T-helper 2 cell (primary cell): Measurements from ENCODE around the gene OR9Q1.
"Not testable (repeated sequence)": the region's sequence is repeated elsewhere in the genome, so short reads cannot be mapped to it uniquely, and the experiment has no call there.

Source experiments
- DNase-seq, 5 experiments: peaks; one replicate each; pipeline versions ENCODE4 v3.0.0 to v3.0.0-alpha.2; 2012 to 2022
- total RNA-seq, 2 donors: gene quantifications; one replicate each; lab custom pipeline; 2026; lab: John Stamatoyannopoulos, UW

The OR9Q1 gene, protein sequence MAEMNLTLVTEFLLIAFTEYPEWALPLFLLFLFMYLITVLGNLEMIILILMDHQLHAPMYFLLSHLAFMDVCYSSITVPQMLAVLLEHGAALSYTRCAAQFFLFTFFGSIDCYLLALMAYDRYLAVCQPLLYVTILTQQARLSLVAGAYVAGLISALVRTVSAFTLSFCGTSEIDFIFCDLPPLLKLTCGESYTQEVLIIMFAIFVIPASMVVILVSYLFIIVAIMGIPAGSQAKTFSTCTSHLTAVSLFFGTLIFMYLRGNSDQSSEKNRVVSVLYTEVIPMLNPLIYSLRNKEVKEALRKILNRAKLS
- total RNA-seq, result 0 reads per million in 2 donors

DNA sequence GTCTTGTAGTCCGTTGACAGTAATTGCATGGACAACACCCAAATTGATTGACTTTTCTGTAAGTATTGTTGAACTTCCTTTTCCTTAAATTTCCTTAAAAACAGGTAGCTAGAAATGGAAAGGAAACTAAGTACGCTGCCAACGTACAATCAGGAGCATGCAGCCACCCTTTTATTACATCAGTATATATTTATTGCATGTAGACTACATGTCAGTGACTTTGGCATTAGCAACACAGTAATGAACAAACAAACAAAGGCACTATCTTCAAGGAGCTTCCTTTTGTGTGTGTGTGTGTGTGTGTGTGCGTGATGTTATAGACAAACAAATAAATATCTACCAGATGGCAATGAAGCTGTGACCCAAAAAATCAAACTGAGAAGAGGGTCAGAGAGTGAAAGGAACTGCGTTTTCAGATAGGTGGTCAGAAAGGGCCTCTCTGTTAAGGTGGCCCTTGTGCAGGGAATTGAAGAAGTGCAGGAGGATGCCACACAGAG, at the start of gene OR9Q1:
TSS of gene OR9Q1 (plus strand) at position 447 of the 497 bp plus-strand sequence. CDS start 155,564 bp downstream, outside the sequence.
- no peak for DNase-seq

DNA sequence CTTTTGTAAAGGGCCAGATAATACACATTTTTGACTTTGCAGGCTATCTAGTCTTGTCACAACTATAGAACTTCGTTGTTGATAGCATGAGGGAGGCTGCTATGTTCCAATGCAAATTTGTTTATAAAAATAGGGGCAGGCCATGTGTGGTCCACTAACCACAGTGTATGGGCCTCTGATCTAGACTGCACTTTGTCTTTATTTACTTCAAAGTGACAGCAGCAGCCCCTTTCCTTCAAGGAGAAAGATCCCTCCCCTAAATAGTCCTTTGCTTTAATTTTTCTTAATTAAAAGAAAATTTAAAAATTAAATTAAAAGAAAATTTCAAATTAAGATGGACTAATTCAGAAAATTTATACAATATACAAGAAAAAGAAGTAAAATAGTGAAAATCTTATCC, 49.5 kb upstream of the OR9Q1 start:
- no peak for DNase-seq

DNA sequence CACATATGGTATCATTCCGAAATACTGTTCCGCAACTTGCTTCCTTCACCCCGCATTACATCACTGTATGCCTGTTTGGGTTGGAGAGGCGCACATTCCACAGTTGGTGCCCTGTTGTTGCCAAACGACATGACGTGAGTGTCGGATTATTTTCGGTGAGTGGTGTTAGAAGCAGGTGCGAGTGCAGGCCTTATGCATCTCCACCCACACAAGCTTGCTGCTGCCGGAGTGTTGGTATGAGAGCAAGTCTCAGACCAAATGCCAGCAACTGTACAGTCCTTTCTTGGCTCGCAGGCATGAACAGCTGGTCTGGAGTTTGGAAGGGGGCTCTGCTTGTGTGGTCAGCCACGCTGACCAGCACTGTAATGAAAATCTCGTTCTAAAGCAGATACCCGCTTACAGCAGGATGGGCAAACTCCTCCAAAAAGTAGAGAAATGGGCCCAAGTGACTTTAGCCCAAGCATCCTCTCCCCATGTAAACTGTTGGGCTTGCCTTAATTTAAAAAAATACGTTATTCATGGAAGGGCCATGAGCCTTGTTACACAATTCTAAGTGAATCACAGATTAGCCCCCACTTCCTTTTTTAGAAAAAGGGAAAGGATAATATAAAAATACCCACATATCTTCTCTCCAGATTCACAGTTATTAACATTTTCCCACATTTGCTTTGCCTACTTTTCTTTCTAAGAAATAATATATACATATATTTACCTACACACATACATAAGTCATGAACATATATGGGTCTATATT, 48.7 kb upstream of the OR9Q1 start:
- DNase-seq, result no peak

DNA sequence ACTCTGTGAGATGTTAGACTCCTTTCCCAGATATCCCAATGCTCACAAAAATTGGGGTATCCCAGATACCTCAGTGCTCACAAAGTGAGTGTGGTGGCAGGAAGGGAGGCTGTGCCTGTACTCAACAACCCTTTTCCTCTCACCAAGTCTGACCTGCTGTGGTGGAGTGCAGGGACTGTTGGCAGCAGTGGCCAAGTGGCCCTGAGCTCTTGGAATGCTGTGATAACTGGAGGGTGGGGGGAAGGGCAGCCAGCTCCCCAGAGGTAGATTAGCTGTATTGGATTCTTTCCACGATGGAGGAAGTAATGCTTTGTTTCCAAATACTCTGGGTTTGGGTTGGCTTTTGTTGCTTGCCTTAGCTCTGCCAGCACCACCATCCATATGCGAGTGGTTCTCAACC, 46.0 kb upstream of the OR9Q1 start:
- DNase-seq, result no peak

DNA sequence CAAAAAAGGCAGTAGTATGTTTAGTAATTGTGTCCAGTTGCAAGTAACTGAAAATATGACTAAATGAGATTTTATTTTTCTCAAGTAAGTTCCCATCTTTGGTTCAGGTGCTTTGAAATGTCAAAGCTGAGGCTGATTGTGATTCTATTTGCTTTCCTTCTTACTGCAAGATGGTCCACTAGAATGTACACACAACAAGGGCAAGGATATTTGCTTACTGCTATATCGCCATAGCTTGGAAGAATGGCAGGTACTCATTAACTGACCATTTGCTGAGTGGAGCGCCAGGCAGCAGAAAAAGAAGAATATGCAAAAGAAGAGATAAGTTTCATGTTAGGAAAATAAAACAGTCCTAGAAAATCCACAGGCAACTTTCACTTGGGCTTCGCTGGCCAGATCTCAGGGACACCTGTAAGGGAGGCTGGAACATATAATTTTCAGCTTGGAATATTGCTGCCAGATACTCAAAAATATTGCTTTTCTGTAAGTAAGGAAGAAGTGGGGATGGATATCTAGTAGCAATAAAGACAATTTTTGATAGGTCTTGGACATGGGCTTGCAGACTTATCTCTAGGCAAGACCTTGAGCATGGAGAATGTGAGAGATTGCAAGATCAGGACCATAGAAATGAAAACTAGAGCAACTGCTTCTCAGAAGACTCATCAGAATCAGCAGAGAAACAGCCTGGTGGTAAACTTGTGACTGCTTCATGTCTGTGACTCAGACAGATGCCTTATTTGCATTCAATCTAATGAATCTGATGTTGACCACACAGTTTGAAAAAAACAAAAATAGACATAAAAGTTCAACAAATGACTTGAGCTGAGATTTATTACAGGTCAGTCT, 44.8 kb upstream of the OR9Q1 start:
- DNase-seq, result no peak

DNA sequence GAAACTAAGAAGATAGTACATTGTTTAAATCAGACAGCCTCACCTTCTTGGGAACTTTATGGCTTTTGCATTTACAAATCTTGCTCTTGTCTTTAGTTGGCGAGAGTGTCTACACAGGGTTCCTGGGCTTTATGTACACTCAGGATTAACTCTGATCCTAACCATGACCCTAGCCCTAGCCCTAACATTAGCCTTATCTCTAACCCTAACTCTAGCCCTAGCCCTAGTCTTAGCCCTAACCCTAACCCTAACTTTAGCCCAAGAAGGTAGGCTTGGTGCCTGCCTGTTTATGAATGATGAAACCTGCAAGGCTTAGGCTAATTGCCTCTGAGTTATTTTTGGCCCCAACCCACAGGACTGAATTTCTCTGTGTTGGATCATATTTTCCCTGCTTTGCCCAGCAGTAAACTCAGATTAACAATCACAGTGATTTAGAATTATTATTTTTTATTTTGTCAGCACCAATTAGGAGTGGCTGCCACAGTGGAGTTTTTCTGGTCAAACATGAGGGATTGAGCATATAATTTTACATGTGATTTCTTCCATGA, 44.1 kb upstream of the OR9Q1 start:
- no peak for DNase-seq

DNA sequence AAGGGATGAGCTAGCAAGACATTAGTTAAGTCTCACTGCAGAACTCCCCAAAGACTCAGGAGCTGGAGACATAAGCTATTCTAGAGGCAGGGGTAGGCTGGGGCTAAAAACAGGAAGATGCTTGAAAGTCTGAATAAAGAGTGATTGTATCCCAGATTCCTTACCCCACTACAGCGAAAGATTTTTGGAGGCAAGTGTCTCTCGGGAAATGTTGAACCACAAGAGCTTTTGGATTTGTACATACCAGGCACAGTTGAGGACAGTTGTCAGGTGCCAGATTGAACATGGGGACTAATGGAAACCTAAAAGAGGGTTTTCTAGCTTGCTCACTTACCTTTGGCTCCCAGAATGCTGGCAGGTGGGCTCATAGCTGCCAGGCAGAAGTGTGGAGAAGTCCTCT, 43.5 kb upstream of the OR9Q1 start:
- DNase-seq, result no peak

DNA sequence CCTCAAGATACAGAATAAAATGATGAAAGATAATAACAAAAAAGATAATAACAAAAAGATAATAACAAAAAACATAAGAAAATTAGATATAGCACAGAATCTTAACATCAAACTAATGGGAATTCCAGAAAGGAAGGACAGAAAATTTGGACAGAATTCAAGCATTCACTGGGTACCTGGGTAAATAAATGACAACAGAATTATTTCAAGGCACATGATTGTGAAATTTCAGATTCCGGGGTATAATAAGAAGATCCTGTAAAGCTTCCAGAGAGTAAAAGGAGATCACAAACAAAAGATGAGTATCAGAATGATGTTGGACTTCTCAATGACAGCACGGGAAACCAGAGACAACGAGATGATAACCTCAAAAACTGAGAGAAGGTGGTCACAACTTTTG, 42.1 kb upstream of the OR9Q1 start:
- DNase-seq, result no peak

DNA sequence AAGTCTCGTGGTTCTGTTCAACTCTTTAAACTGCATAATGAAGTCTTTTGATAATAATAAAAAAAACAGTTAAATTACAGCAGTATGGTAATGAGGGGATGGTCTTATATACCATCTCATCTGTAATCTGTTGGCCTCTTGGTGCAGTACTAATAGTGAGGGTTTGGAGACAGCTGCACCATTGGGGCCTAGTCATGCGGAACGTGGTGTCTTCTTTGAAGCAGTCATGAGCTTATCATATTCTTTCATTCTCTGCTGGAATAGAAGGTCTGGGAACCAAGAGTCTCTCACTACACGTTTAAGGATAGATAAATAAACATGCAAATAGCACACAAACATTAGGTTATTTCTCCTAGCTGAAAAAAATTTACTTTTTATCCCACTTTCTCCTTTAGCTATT, 40.9 kb upstream of the OR9Q1 start:
- no peak for DNase-seq

DNA sequence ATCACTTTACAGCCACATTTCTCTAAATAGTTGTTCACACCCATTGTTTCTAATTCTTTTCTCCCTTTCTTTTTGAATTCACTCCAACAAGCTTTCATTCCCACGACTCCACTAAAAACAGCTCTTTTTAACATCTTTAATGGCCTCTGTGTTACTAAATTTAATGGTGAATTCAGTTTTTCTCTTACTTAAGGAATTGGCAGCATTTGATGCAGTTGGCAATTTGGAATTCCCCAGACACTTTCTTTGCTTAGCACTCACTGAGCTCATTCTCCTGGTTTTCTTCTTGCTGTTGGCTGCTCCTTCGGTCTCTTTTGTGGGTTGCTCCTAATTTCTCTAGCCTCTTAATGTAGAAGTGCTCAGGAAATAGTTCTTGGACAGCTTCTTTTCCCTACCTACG, 40.5 kb upstream of the OR9Q1 start:
- DNase-seq, result no peak

DNA sequence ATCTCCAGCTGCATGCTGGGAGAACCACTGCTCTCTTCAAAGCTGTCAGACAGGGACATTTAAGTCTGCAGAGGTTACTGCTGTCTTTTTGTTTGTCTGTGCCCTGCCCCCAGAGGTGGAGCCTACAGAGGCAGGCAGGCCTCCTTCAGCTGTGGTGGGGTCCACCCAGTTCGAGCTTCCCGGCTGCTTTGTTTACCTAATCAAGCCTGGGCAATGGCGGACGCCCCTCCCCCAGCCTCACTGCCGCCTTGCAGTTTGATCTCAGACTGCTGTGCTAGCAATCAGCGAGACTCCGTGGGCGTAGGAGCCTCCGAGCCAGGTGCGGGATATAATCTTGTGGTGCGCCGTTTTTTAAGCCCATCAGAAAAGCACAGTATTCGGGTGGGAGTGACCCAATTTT, 24.2 kb upstream of the OR9Q1 start:
- not testable (repeated sequence) for DNase-seq

DNA sequence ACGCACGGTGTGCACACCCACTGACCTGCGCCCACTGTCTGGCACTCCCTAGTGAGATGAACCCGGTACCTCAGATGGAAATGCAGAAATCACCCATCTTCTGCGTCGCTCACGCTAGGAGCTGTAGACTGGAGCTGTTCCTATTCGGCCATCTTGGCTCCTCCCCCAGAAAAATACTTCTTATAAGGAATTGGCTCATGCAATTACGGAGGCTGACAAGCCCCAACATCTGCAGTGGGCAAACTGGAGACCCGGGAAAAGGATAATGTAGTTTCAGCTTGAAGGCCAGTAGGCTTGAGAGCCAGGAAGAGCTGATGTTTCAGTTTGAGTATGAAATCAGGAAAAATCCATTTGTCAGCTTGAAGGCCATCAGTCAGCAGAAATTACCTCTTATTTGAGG, 23.7 kb upstream of the OR9Q1 start:
- DNase-seq, result not testable (repeated sequence)

DNA sequence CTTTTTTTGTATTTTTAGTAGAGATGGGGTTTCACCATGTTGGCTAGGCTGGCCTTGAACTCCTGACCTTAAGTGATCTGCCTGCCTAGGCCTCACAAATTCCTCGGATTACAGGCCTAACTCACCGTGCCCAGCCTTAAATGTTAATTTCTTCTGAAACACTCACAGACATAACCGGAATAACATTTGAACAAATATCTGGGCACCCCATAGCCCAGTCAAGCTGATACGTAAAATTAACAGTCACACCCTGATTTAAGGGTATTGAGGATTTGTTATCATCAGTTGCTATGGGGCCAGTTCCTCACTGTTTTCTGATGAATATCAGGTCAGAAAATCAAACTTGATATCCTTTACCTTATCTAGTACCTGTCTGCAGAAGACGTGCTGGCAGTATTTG, 23.0 kb upstream of the OR9Q1 start:
- no peak for DNase-seq

DNA sequence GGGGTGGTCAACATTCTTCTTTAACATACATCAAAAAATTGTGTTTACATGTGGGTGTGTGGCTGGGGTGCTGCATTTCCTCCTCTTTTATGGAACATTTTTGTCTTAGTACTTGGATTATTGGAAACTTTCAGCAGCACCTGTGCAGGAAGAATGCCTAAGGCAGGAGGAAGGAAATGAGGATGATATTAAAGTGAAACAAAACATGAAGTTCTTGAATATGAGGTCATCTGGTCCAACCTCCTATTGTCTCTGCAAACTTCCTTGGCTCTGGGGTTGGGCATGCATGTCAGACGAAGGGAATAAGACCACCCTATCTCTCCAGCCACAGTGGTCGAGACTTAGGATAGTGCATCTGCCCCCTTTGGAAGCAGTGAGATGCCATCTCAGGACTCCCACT, 20.6 kb upstream of the OR9Q1 start:
- DNase-seq, result no peak

DNA sequence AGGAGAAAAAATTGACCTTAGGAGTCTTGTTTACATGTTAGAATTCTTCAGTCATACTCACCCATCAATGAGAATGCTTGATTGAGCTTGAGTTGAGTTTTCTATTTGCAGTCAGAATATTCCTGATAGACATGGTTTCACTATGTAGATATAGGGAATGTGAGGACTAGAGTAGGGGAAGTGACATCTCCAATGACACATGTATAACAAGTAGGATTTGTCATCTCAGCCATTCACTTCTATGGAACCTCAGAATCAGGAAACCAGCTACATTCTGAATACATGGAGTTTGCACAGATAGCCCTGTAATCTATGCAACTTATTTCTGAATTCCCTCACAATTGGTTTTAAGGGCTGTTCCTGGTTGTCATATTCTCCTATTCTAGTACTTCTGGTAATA, 20.1 kb upstream of the OR9Q1 start:
- no peak for DNase-seq

DNA sequence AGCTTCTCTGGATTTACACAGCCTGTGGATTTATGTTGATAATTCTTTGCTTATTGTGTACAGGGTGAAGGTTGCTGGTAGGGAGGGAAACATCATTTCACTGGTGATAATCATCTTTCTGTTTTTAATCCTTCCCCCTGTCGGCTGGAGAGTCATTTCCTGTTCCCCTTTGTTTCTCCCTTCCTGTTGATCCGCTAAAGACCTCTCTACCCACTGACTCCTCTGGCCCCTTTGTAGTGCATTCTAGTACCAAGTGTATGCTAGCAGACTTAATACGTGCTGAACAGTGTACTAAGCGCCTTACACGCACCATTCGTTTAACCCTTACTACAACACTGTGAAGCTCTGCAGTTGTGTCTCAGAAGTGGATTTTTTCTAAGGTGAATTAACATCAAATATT, 19.0 kb upstream of the OR9Q1 start:
- no peak for DNase-seq

DNA sequence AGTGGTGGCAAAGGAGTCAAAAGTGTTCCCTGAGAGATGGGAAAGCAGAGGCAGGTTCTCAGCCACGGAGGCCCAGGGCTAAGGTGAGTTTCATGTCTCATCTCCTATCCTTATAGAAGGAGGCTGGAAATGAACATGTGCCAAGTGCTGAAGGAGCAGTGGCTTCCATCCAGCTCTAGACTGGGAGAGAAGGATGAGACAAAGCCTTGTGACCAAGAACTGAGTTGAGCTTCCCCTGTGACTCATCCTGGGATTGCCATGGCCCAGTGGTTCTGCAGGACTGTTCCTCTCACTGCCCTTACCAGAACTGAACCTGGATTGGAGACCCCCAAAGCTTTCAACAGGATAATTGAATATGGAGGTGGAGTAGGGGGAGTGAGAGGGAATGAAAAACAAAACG, 16.7 kb upstream of the OR9Q1 start:
- no peak for DNase-seq

DNA sequence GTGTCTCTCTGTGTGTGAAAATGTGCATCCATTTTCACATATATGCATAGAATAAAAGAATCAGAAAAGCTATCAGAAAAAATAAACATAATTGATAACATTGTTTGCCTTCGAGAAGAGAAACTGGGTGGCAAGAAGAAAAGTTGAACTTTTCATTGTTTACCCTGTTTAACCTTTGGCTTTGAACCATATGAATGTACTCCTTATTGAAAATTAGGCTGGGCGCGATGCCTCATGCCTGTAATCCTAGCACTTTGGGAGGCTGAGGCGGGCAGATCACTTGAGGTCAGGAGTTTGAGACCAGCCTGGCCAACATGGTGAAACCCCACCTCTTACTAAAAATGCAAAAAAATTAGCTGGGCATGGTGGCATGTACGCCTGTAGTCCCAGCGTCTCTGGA, 11.9 kb upstream of the OR9Q1 start:
- no peak for DNase-seq

DNA sequence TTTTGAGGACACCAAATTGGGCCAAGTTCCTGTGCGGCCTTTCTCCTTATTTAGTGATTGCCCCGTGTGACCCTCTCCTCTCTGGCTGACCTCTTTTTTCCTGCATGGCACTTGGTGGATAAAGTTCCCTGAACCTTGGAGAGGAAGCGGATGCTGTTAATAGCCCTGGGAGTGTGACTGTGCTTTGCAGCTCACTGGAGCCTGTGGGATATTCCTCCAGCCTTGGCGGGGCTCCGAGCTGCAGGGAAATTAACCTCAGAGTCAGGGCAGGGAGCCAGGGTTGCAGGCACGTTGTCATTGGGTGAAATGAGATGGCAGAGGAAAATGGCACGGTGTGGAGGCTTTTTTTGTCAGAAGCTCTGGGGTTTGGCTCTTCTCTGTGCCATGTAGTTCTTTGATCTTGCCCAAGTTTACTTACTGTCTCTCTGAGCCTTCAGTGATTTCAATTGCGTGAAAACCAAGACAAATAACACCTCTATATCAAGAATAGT, 965 bp downstream of the OR9Q1 start:
- DNase-seq, result no peak

DNA sequence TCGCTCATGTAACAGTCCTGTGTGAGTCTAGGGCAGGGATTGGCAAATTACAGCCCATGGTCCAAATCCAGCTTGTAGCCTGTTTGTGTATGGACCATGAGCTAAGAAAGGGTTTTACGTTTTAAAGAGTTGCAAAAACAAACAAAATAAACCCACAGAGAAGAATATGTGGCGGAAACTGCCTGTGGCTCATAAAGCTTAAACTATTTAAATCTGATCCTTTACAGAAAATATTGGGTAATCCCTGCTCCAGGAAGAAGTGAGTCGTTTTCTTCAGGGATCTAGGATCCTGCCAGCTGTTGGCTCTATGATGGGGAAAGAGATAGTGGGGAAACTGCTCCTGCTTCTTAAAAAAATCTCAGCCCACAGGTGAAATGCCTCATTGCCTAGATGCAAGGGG, 3.7 kb downstream of the OR9Q1 start:
- DNase-seq, result no peak

DNA sequence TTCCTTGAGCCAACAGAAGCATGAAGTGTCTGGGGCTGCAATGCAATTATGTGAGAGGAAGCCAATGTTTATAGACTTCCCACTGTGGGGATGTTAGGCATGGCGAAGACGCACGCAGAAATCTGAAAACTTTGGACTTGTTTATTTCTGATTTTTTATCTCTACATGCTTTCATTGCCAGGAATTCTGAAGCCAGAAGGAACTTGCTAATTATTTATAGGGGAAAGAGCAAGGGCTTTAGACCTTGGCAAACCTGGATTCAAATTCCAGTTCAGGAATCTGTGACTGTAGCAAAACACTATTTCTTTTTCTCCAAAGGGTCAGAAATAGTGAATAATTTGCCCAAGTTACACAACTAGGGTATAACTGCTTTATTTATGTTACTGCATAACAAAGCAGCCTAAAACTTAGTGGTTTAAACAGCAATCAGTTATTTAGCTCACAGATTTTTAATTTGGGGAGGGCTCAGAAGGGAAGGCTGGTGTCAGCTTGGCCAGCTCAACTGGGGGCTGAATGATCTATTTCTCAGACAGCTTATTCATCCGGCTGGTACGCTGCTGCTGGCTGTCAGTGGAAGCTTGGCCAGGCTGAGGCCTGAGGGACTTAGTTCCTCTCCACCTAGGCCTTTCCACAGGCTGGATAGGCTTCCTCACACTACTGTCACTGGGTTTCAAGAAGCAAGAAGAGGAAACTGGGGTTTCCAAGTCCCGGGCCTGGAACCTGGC, 5.2 kb downstream of the OR9Q1 start:
- no peak for DNase-seq

DNA sequence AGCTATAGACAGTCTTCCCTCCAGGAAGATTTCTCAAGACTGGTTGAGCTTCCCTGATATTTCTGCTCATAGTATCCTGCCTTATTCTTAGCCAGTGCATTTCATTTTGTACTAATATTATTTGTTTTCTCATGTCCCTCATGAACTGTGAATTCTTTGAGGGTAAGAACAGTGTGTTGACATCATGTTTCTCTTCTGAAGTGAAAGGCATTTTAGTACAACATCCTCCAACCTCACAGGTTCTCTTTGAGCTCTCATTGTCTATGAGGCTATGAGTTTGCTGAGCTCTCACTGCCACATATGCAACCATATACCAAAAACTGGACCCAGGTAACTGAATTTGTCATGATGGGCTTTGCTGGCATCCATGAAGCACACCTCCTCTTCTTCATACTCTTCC, 7.0 kb downstream of the OR9Q1 start, which contains the start of gene OR6Q1:
TSS of gene OR6Q1 (plus strand) at position 301 of the 400 bp plus-strand sequence. CDS start at position 301, 0 bp downstream.
- no peak for DNase-seq
